Measurements from ENCODE around the gene ESYT2. TPM values are rescaled to one million over a fixed set of nuclear protein-coding genes. Genes with fewer than 3 reads are reported as not detected.

The ESYT2 gene
- total RNA-seq, 1 donor from 2014 or later = 31.8 TPM

- Mint-ChIP-seq H3K27me3 (ENCODE audit: unreplicated experiment) (no peaks in the 10 kb centered on the region), H3K4me3 (ENCODE audit: unreplicated experiment) (no peak overlapping the region), H3K27ac (ENCODE audit: unreplicated experiment) (no peak overlapping the region), H3K9me3 (ENCODE audit: unreplicated experiment) (no peaks in the 10 kb centered on the region), H3K36me3 (ENCODE audit: low read depth, unreplicated experiment) (peaks cover 23% of the 10 kb centered on the region), H3K4me1 (ENCODE audit: unreplicated experiment) (no peaks in the 10 kb centered on the region)
- TF ChIP-seq CTCF (IDR thresholded peaks at IDR 0.05; ENCODE audit: unreplicated experiment) = no peak
- no peak for DNase-seq (ENCODE audit: low spot score)
Measured at GRCh38 chr7:158746957-158747356, 82.4 kb downstream of the ESYT2 start.

DNA sequence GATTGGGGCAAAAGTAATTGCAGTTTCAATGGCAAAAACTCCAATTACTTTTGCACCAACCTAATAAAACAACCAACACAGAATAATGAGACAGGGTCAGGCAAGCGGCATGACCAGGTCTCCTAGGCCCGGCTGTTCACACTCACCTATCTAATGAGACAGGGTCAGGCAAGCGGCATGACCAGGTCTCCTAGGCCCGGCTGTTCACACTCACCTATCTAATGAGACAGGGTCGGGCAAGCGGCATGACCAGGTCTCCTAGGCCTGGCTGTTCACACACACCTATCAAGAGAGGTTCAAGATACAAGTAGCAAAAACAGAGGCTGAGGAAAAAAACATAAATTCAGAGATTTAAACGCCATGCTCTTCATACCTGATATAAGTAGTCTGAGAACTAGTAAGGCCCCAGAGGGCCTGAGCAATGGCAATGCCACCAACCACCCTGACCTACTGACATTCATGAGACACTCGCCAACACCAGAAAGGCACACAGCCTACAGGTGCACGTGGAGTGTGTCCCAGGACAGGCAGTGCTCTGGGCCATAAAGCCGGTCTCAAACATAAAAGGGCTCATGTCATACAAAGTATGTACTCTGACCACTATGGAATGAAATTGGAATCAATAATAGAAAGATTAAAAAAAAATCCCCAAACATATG, 84.1 kb downstream of the ESYT2 start:
- no peak overlapping the region for H3K27ac Mint-ChIP-seq (ENCODE audit: unreplicated experiment)
- no peak for DNase-seq (ENCODE audit: low spot score)
- H3K9me3 Mint-ChIP-seq (ENCODE audit: unreplicated experiment) = no peaks in the 10 kb centered on the region
- no peak overlapping the region for H3K4me3 Mint-ChIP-seq (ENCODE audit: unreplicated experiment)
- no peaks in the 10 kb centered on the region for H3K4me1 Mint-ChIP-seq (ENCODE audit: unreplicated experiment)
- H3K27me3 Mint-ChIP-seq (ENCODE audit: unreplicated experiment) = no peaks in the 10 kb centered on the region
- H3K36me3 Mint-ChIP-seq (ENCODE audit: low read depth, unreplicated experiment) = peaks cover 31% of the 10 kb centered on the region
- no peak for TF ChIP-seq CTCF (IDR thresholded peaks at IDR 0.05; ENCODE audit: unreplicated experiment)

DNA sequence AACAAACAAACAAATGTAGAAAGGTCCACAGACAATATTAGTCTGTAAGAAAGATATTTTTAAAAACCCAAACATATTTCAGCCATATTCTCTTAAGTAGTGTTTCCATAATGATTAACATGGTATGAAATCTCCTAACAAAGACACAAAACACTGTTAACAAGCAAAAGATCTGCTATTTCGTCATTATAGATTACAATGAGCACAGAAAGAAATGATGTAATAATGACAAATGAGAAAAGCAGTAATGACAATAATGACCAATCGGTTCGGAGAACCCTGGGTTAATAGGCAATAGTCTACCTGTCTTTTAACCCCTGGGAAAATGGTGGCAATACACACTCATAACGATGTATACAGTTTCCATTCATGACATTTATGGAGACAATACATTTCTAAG, 85.2 kb downstream of the ESYT2 start:
- Mint-ChIP-seq H3K36me3 (ENCODE audit: low read depth, unreplicated experiment) (peaks cover 33% of the 10 kb centered on the region), H3K4me3 (ENCODE audit: unreplicated experiment) (no peak overlapping the region), H3K27ac (ENCODE audit: unreplicated experiment) (no peak overlapping the region), H3K4me1 (ENCODE audit: unreplicated experiment) (no peaks in the 10 kb centered on the region), H3K27me3 (ENCODE audit: unreplicated experiment) (no peaks in the 10 kb centered on the region), H3K9me3 (ENCODE audit: unreplicated experiment) (no peaks in the 10 kb centered on the region)
- no peak for DNase-seq (ENCODE audit: low spot score)
- TF ChIP-seq CTCF (IDR thresholded peaks at IDR 0.05; ENCODE audit: unreplicated experiment) = no peak

DNA sequence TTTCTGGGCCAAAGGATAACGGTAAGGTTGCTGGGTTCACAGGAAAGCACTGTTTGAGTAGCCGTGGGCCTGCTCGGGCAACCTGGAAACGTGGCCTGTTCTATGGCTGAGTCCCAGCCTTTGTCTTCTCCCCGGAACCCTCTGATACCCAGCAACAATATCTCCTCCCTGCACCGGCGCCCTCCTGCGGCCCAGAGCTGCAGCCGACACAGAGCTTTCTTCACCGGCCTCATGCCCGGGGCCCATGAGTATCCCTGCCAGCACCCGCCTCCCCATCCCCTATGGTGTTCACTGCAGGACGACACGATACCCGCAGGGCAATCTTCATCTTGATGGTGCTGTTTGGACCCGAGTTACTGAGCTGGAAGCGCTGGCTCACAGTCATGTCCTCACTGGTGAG, 86.1 kb downstream of the ESYT2 start:
- H3K36me3 Mint-ChIP-seq (ENCODE audit: low read depth, unreplicated experiment) = peaks cover 38% of the 10 kb centered on the region
- no peaks in the 10 kb centered on the region for H3K9me3 Mint-ChIP-seq (ENCODE audit: unreplicated experiment)
- H3K4me3 Mint-ChIP-seq (ENCODE audit: unreplicated experiment) = no peak overlapping the region
- no peak overlapping the region for H3K27ac Mint-ChIP-seq (ENCODE audit: unreplicated experiment)
- H3K4me1 Mint-ChIP-seq (ENCODE audit: unreplicated experiment) = no peaks in the 10 kb centered on the region
- no peak for TF ChIP-seq CTCF (IDR thresholded peaks at IDR 0.05; ENCODE audit: unreplicated experiment)
- no peaks in the 10 kb centered on the region for H3K27me3 Mint-ChIP-seq (ENCODE audit: unreplicated experiment)
- no peak for DNase-seq (ENCODE audit: low spot score)

DNA sequence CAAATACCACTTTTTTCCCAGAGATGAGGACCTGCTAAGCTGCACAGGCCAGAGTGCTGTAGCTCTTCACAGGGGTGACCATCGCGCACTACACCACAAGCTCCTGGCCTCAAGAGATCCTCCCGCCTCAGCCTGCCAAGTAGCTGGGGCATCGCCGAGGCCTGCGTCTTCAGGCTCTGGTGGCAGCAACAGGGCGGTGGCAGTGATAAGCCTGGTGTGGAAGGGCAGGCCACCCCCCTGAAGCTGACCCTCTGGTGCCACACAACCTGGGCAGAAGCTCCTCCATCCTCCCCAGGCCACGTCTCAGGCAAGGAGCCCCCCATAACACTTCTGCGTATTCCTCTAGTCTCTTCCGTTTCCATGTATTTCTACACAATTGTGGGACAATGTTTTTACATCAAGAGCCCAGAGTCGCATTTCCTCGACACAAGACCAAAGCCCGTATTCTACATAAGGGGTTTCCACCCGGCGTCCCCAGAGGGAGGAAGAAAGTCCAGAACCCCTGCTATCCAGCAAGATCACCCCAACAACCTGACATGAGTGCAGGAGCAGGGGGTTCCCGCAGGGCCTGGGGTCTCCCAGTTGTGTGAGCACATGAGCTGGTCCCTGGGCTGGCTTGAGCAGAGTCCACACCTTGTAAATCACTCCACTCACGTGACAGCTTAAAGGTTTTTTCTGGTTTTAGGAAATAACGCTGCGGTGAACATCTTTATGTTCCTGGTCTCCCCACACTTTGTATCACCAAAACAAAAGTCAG, 87.1 kb downstream of the ESYT2 start:
- Mint-ChIP-seq H3K27ac (ENCODE audit: unreplicated experiment) (no peak overlapping the region), H3K4me3 (ENCODE audit: unreplicated experiment) (peak overlapping the region; percentile 29), H3K9me3 (ENCODE audit: unreplicated experiment) (no peaks in the 10 kb centered on the region), H3K27me3 (ENCODE audit: unreplicated experiment) (no peaks in the 10 kb centered on the region), H3K4me1 (ENCODE audit: unreplicated experiment) (no peaks in the 10 kb centered on the region), H3K36me3 (ENCODE audit: low read depth, unreplicated experiment) (peaks cover 33% of the 10 kb centered on the region)
- DNase-seq (ENCODE audit: low spot score) = no peak
- no peak for TF ChIP-seq CTCF (IDR thresholded peaks at IDR 0.05; ENCODE audit: unreplicated experiment)

Data from endothelial cell (in vitro differentiated cells).